HepG2 (cell line): ENCODE data around the gene ZSCAN32.

ENCODE experiments used
- CREB3 ChIP-seq: sonication (generic); formaldehyde crosslinking; IDR thresholded peaks from 2 replicates; pipeline ENCODE4 v1.5.0; 2020; ENCODE audit warnings: missing genetic modification reagents
- ETV5 ChIP-seq: IDR thresholded peaks from 2 replicates; pipeline ENCODE4 v1.6.1; 2018; ENCODE audit warnings: missing biosample characterization, missing genetic modification reagents, inconsistent platforms, borderline replicate concordance
- FOXK2 ChIP-seq: fragments of 450-650 bp; IDR thresholded peaks from 2 replicates; pipeline ENCODE4 v1.6.1; 2016
- FOXO1 ChIP-seq: sonication (generic); formaldehyde crosslinking; IDR thresholded peaks from 2 replicates; pipeline ENCODE4 v1.4.0; 2020; ENCODE audit warnings: missing genetic modification reagents
- MAX ChIP-seq: IDR thresholded peaks from 2 replicates; pipeline ENCODE4 v1.6.1; 2012; ENCODE audit warnings: inconsistent platforms
- POLR2A ChIP-seq, 2 experiments: IDR thresholded peaks; 2 replicates each; pipeline ENCODE4 v1.6.1; 2011; ENCODE audit warnings: low read depth in 2 of 2, low read length in 2 of 2, mild to moderate bottlenecking in 1 of 2, moderate library complexity in 1 of 2; ENCODE audit not compliant: insufficient read depth in 1 of 2
- RBM22 ChIP-seq: fragments of 200-400 bp; formaldehyde crosslinking; optimal IDR thresholded peaks from 2 replicates; pipeline ENCODE3; 2017; ENCODE audit warnings: mild to moderate bottlenecking, low read length, moderate library complexity
- REST ChIP-seq, 2 experiments: IDR thresholded peaks; 2 replicates each; pipeline ENCODE4 v1.6.1; 2011 to 2012; ENCODE audit warnings: low read length in 2 of 2, borderline replicate concordance in 1 of 2, low read depth in 1 of 2, mild to moderate bottlenecking in 1 of 2, moderate library complexity in 1 of 2
- RFX5 ChIP-seq: IDR thresholded peaks from 2 replicates; pipeline ENCODE4 v1.6.1; 2011; ENCODE audit warnings: low read depth, low read length, improper control_type of control experiment
- SMARCC2 ChIP-seq: fragments of 450-650 bp; IDR thresholded peaks from 2 replicates; pipeline ENCODE4 v1.6.1; 2017; ENCODE audit warnings: antibody characterized with exemption, mild to moderate bottlenecking
- ZNF143 ChIP-seq: sonication (generic); formaldehyde crosslinking; IDR thresholded peaks from 2 replicates; pipeline ENCODE4 v1.4.0; 2020; ENCODE audit warnings: missing genetic modification reagents
- ZNF543 ChIP-seq: sonication (generic); formaldehyde crosslinking; IDR thresholded peaks from 2 replicates; pipeline ENCODE4 v1.4.0; 2020; ENCODE audit warnings: mild to moderate bottlenecking, missing genetic modification reagents
- TF ChIP-seq, protein P1 (sequence below): sonication (generic); formaldehyde crosslinking; IDR thresholded peaks from 2 replicates; pipeline ENCODE4 v1.4.0; 2020; ENCODE audit warnings: missing genetic modification reagents
- TF ChIP-seq, protein P2 (sequence below): sonication (generic); formaldehyde crosslinking; IDR thresholded peaks from 2 replicates; pipeline ENCODE4 v1.4.0; 2020; ENCODE audit warnings: mild to moderate bottlenecking, missing genetic modification reagents

DNA sequence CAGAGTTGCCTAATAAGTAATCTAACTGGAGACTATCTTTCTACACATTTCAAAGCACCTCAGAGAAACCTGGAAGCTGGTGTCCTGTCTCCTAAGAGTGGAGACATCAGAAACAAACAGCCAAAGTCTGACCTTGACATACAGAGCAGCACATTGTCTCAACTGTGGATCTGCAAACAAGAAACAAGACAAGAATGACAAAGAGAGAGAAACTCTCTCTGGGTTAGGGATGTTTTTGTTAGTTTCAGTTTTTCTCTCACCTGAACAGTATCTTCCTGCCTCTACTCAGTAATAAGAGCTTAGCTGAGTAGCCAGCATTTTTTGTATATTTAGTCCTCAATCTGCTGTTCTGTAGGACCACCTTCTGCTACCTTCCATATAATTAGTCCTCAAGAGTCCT, 33.6 kb upstream of the ZSCAN32 start:
- TF ChIP-seq POLR2A (IDR thresholded peaks at IDR 0.05; ENCODE audit: insufficient read depth in 1 of 2, low read depth in 2 of 2, low read length in 2 of 2): no peak
- no peak for TF ChIP-seq ZNF143
- TF ChIP-seq SMARCC2: no peak
- TF ChIP-seq, protein P1, sequence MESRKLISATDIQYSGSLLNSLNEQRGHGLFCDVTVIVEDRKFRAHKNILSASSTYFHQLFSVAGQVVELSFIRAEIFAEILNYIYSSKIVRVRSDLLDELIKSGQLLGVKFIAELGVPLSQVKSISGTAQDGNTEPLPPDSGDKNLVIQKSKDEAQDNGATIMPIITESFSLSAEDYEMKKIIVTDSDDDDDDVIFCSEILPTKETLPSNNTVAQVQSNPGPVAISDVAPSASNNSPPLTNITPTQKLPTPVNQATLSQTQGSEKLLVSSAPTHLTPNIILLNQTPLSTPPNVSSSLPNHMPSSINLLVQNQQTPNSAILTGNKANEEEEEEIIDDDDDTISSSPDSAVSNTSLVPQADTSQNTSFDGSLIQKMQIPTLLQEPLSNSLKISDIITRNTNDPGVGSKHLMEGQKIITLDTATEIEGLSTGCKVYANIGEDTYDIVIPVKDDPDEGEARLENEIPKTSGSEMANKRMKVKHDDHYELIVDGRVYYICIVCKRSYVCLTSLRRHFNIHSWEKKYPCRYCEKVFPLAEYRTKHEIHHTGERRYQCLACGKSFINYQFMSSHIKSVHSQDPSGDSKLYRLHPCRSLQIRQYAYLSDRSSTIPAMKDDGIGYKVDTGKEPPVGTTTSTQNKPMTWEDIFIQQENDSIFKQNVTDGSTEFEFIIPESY (CRISPR knock-in tag): no peak
- TF ChIP-seq, protein P2, sequence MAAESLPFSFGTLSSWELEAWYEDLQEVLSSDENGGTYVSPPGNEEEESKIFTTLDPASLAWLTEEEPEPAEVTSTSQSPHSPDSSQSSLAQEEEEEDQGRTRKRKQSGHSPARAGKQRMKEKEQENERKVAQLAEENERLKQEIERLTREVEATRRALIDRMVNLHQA (CRISPR knock-in tag): no peak
- TF ChIP-seq REST (IDR thresholded peaks at IDR 0.05; ENCODE audit: borderline replicate concordance in 1 of 2, low read depth in 1 of 2, low read length in 2 of 2): no peak
- no peak for TF ChIP-seq CREB3 (CRISPR knock-in tag)
- no peak for TF ChIP-seq FOXO1 (CRISPR knock-in tag)
- TF ChIP-seq FOXK2: no peak
- TF ChIP-seq MAX: no peak
- TF ChIP-seq RFX5: no peak
- TF ChIP-seq RBM22: no peak
- TF ChIP-seq ETV5: no peak
- no peak for TF ChIP-seq ZNF543 (CRISPR knock-in tag)
